ENCODE results near the gene GTF2B.
"Not testable (repeated sequence)": the region's sequence is repeated elsewhere in the genome, so short reads cannot be mapped to it uniquely, and the experiment has no call there.

GRCh38 chr1:88930176-88930575 lies 38.8 kb upstream of the GTF2B start:
- not testable (repeated sequence) for TF ChIP-seq CTCF (IDR thresholded peaks at IDR 0.05; ENCODE audit: low read depth, low read length); EZH2phosphoT487 (IDR thresholded peaks at IDR 0.05; ENCODE audit: low read depth)

All from OCI-LY3 (cell line).